CD1c-positive myeloid dendritic cell (primary cell): ENCODE measurements around the gene TCF25.

Source experiments
- DNase-seq: peaks from one replicate; pipeline ENCODE4 v3.0.0-alpha.2; 2016; ENCODE audit errors: extremely low spot score

The TCF25 gene

DNA sequence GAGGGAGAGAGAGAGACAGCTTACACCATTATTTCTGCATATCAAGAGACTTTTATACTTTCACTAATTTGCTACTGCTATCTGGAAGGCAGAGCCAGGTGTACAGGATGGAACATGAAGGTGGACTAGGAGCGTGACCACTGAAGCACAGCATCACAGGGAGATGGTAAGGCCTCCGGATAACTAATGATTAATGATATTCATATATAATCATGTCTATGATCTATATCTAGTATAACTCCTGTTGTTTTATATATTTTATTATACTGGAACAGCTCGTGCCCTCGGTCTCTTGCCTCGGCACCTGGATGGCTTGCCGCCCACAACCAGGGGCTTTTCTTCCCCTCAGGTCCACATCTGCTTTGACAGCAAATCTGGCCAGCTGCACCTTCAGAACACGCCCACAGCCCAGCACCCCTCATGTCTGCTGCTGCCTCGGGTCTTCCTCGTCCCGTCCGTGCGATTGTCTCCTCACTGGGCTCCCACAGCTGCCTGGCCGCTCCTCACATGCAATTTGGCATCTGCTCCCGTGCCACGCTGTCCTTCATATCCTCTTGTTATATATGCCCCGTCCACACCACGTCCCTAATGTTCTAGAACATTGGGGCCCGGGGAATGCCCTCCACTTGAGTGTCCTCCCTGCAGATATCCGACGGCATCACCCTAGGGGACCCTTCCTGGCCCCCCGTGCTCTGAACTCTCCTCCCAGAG lies 64.9 kb downstream of the TCF25 start:
- no peak for DNase-seq

DNA sequence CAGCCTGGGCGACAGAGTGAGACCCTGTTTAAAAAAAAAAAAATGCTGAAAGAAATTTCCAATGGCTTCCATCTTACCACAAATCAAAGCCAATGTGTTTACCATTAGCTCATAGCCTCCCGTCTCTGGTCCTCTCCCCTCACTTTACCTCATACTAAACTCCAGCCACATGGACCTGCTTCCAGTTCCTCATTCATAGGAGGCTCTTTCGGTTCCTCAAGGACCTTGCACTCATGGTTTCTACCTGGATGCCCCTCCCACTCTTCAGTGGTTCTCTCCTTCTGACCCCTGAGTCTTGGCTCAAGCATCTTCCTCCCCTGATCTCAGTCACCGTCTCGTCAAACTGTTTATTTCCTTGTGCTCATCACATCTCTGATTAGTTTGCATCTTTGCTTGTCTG lies 71.4 kb downstream of the TCF25 start:
- DNase-seq = peak; percentile 52

DNA sequence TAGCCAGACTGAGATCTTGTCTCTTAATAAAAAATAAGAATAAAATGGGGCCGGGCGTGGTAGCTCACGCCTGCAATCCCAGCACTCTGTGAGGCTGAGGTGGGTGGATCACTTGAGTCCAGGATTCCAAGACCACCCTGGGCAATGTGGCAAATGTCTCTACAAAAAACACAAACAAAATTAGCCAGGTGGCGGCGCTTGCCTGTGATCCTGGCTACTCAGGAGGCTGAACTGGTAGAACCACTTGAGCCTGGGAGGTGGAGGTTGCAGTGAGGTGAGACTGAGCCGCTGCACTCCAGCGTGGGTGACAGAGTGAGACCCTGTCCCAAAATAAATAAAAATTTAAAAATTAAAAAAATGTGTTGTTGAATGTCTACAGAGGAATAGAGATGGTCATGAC lies 72.3 kb downstream of the TCF25 start:
- DNase-seq = no peak

DNA sequence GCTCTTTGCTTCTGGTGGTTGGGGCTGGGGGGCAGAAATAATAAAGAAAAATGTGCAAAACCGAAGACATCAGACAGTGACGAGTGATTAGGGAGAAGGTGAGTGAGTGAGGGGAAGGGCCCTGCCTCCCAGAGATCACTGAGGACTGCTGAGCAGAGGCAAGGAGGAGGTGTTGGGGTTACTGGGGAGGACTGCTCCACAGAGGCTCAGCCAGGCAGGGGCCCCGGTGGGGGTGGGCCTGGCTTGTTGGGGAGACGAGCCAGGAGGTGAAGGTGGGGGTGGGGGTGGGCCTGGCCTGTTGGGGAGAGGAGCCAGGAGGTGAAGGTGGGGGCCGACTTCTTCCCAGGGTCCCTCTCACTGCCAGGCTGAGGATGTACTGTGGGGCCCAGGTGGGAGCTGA lies 73.1 kb downstream of the TCF25 start:
- DNase-seq = no peak

DNA sequence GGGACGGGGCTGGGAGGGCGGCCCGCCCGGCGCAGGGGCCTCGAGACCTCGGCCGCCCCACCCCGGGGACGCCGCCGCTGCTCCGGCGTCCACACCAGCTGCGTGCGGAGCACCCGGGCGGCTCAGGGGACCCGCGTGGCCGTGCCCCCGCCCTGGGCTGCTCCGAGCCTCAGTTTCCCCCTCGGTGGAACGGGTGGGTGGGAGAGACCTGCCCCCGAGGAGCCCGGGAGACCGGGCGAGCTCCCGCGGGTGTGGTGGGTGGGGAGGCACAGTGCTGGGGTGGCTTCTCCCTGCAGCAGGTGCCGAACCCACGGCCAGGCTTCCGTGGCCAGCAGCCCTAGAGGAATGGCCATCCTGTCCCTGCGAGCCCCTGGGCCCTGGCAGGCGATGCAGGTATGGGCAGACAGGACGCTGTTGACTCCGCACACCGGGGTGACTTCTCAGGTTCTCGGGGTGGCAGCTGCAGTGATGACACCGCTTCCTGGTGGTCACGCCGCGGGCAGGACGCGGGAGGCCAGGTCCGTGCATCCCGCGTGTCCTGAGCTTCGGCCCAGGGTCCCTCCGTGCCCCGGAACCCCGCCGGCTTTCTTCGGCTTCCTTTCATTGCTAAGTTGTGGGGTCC lies 75.8 kb downstream of the TCF25 start:
- no peak for DNase-seq

DNA sequence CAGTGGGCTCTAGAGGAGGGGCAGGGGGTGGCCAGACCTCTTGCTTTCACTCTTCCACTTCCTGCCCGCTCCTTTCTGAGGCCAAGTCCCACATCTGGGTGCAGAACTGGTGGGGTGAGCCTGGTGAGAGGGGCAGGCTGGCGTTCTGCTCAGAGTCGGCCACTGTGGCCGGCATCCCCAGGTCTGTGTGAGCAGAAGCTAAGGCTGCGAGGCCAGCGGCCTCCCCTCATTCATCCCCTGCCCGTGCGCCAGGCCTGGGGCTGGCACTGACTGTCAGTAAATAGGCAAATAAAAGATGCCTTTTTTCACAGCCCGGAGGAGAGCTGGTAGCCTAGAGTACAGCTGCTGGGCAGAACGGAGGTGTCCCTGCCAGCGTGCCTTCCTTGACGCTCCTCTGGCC lies 76.4 kb downstream of the TCF25 start:
- DNase-seq = no peak

DNA sequence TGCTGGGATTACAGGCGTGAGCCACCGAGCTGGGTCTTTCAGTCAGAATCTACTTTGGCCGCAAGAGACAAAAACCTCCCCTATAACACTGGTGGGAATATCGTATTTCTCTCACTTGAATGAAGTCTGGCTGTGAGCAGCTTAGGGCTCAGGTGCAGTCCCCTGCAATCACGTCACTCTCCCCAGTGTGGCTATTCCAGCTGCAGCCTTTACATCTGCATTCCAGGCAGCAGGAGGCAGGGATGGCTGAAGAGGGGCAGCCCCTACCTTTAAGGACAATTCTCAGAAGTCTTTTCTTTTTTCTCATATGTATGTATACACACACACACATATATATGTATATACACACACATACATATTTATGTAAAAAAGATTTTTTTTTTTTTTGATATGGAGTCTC lies 78.1 kb downstream of the TCF25 start:
- no peak for DNase-seq

DNA sequence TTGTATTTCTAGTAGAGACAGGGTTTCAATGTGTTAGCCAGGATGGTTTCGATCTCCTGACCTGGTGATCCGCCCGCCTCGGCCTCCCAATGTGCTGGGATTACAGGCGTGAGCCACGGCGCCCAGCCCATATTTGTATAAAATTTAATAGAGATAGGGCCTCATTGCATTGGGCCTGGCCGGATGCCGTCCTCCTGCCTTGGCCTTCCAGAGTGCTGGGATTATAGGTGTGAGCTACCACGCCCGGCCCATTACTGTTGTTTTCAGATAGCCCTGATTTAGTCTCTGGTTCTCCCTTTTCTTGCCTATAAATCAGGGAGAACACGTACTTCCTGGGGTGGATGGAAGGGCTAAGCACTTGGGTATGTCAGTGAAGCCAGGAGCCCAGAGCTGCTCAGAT lies 78.7 kb downstream of the TCF25 start:
- DNase-seq = no peak

DNA sequence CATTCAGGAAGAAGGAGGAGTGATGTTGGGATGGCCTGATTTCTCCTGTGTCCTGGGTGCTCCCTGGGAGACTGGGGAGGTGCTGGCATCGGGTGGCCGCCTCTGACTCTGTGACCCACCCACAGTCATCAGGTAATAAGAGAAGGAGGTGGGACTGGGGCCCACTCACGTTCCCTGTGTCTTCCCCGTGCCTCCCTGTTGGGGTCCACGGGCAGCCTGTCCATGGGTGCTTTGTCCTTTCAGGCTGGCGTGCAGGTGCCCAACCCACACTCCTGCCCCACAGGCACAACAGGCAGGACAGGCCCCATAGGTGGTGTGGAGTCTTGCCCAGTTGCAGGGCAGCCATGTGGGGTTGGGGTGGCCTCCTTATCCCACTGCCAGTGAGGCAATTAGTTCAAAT lies 79.2 kb downstream of the TCF25 start:
- no peak for DNase-seq

DNA sequence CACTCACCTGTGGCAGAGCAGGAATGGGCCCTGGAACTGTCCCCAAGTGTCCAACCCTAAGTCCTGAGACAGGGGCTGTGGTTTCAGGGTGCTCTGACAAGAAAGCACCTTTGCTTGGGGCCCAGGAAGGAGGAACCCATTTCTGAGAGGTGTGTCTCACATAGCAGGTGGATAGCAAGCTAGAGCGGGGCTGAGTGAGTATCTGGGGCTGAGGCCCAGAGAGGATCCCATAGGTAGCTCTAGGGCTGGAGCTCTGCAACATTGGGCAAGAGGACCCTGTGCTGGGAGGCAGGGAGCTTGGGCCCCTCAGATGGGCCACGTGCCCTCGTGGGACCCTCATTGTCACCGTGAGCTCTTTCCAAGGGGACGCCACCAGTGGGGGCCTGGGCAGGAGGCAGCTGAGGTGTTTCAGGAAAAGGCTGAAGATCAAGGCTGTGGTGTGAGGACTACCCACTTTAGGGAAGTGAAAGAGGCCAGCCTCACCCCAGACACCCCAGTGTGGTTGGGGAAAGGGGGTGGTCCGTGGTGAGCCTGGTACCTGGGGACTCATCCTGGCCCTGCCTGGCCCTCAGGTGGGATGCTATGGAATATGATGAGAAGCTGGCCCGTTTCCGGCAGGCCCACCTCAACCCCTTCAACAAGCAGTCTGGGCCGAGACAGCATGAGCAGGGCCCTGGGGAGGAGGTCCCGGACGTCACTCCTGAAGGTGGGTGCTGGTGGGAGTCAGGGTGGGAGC lies 80.4 kb downstream of the TCF25 start:
- no peak for DNase-seq

DNA sequence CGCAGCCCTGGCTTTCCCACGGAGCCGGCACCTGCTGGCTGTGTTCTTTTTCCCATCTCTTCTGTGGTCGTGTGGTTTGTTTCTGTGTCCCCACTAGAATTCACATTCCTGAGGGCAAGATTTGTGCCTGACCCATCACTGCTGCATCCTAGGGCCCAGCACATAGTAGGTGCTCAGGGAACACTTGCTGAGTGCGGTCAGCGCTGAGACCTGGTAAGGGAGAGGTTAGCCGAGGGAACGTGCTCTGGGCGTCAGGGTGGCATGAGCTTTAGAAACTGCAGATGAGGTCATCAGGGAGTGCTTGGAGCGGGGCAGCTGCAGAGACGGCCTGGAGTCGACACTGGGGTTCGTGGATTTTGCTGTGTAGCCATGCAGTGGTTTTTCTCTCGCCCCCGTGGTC lies 81.1 kb downstream of the TCF25 start:
- no peak for DNase-seq

DNA sequence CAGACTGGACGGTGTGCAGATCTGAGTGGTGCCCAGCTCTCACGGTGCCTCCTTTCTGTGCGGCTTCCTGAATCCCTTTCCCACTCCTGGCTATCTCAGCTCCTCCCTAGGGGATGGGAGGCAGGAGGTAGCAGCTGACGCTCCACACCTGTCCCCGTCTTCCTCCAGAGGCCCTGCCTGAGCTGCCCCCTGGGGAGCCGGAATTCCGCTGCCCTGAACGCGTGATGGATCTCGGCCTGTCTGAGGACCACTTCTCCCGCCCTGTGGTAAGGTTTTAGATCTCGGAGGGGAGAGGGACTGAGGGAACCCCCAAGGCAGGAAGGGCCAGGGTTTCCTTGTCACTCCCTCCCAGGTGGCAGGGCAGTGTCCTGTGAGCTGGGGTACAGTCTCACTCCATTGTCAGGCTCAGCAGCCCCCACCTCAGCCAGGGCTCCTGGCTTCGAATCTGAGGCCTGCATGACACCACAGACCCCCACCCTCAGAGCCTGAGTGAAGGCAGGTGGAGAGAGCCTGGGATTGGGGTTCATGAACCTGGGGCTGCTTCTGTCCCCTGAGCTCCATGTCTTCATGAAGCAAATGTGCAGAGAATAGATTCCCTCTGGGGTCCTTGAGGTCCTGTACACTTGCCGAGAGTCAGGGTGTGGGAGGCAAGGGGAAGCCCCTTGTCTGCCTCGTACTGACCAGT lies 81.8 kb downstream of the TCF25 start:
- DNase-seq = no peak

DNA sequence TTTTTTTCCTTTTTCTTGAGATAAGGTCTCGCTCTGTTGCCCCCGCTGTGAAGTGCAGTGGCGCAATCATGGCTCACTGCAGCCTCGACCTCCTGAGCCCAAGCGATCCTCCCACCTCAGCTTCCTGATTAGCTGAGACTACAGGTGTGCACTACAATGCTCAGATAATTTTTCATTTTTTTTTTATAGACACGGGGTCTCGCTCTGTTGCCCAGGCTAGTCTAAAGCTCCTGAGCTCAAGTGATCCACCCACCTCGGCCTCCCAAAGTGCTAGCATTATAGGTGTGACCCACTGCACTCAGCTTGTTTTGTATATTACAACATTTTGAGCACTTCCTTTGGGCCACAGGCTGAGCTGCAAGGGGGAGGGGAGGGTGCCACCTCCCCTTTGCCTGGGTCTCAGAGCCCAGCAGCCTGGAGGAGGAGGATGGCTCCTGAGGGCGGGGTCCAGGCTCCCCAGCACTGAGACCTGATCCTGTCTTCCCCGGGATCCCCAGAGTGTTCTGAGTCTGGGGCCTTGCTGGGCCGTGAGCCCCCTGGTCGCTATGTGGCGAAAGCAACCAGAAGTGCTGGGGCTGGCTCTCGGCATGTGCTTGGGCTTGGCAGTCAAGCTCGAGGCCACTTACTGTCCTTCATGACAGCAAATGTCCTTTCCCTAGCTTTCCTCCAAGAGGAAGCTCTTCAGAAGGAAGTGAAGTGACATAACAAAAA lies 83.3 kb downstream of the TCF25 start:
- DNase-seq = peak; percentile 81

DNA sequence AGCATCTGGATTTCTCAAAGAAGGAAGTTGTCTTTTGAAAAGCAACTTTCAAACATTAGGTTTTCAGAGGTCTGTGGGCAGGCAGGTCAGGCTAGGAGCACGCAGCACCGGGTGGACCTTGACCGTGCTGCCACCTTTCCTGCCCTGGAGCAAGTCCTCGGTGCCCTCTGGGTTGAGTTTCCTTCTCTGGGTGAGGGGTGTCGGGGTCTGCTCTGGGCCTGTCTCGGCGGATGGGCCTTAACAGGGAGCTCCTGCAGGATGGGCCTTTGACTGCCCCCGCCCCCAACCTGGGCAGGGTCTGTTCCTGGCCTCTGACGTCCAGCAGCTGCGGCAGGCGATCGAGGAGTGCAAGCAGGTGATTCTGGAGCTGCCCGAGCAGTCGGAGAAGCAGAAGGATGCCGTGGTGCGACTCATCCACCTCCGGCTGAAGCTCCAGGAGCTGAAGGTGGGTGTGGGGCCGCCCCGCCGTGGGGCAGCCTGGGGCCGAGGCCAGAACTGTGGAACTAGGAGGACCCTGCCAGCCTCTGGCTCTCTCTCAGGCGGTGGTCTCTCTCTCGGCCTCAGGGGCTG lies 83.9 kb downstream of the TCF25 start:
- DNase-seq = no peak

DNA sequence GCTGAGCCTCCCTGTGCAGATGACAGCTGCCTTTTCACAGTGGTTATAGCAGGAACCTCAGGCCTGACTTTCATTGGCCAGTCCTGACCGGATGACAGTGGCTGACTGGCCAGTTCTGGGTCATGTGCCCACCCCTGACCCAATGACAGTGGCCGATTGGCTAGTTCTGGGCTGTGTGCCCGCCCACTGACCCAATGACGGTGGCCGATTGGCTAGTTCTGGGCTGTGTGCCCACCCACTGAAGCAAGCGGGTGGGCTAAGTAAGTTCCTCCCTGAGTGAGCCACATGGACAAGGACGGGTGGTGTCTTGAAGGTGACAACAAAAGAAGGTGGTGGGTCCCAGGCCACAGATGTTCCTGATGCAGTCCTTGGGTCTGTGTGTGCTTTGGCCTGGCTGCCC lies 84.7 kb downstream of the TCF25 start:
- peak; percentile 77 for DNase-seq

DNA sequence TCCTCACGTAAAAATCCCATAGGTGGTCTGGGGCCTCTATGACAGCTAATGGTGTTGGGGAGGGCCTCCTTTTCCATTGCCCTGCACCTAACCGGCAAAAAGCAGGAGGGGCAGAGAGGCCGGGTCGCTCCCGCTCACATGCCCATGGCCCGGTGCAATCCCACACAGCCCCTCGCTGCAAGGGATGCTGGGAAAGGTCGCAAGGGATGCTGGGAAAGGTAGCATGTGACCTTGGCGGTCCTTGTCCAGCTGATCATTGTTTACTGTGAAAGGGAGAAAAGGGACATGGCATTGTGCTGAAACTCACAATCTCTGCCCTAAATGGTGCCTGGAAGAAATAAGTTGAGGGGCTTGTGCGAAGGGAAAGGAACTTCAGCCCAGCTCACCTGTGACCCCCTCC lies 85.2 kb downstream of the TCF25 start:
- no peak for DNase-seq

DNA sequence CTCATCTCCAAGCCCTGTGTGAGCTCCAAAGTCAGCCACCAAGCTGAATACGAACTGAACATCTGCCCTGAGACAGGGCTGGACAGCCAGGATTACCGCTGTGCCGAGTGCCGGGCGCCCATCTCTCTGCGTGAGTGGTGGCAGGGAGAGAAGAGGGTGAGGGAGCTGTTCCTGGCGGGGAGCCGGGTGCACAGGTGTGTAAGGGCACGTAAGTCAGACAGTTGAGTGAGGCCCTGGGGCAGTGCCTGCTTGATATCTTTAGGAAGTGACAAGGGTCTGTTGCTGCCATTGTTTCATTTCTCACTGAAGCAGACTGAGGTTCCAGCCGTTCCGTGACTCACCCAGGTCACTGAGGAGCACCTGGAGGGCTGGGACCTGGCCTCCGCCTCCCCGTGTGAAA lies 87.6 kb downstream of the TCF25 start:
- DNase-seq = no peak
